ENCODE data around the gene GNRH2.
"Not testable (repeated sequence)": the region's sequence is repeated elsewhere in the genome, so short reads cannot be mapped to it uniquely, and the experiment has no call there.

Gene GNRH2

GRCh38 chr20:3075315-3075714, 31.9 kb downstream of the GNRH2 start:
- DNase-seq: not testable (repeated sequence)

- no peak for DNase-seq
Measured at GRCh38 chr20:3077618-3078134, 34.3 kb downstream of the GNRH2 start.

GRCh38 chr20:3080939-3081388, 37.5 kb downstream of the GNRH2 start:
- DNase-seq: no peak

GRCh38 chr20:3081641-3082040, 38.2 kb downstream of the GNRH2 start:
- DNase-seq: no peak

- DNase-seq: no peak
Measured at GRCh38 chr20:3082306-3082951, 39.0 kb downstream of the GNRH2 start.

- no peak for DNase-seq
Measured at GRCh38 chr20:3082955-3083952, 39.8 kb downstream of the GNRH2 start.

GRCh38 chr20:3084283-3084985, 41.0 kb downstream of the GNRH2 start, which contains the start of gene AVP:
Gene AVP, minus strand, starts transcription at chr20:3084724. Its CDS starts 50 bp downstream, at chr20:3084674.
- DNase-seq: no peak

- no peak for DNase-seq
Measured at GRCh38 chr20:3084986-3085360, 41.6 kb downstream of the GNRH2 start.

GRCh38 chr20:3085571-3086072, 42.2 kb downstream of the GNRH2 start:
- DNase-seq: no peak

- DNase-seq: no peak
Measured at GRCh38 chr20:3088031-3088430, 44.6 kb downstream of the GNRH2 start.

- DNase-seq: no peak
Measured at GRCh38 chr20:3090565-3090964, 47.1 kb downstream of the GNRH2 start.

GRCh38 chr20:3092611-3093379, 49.4 kb downstream of the GNRH2 start:
- DNase-seq: no peak

GRCh38 chr20:3093861-3094361, 50.5 kb downstream of the GNRH2 start:
- DNase-seq: no peak

- DNase-seq: no peak
Measured at GRCh38 chr20:3094848-3095629, 51.6 kb downstream of the GNRH2 start.

All from NCI-H2081 (cell line).